ENCODE data around the gene ZNF292.
"Not testable (repeated sequence)": the region's sequence is repeated elsewhere in the genome, so short reads cannot be mapped to it uniquely, and the experiment has no call there.

The ZNF292 gene

GRCh38 chr6:87214831-87215230 lies 59.5 kb downstream of the ZNF292 start:
- no peak for DNase-seq (ENCODE audit: low spot score)

- DNase-seq (ENCODE audit: low spot score), result no peak
Measured at GRCh38 chr6:87220997-87221396, 65.6 kb downstream of the ZNF292 start.

- DNase-seq (ENCODE audit: low spot score), result no peak
Measured at GRCh38 chr6:87222676-87223075, 67.3 kb downstream of the ZNF292 start.

GRCh38 chr6:87224971-87225370 lies 69.6 kb downstream of the ZNF292 start:
- no peak for DNase-seq (ENCODE audit: low spot score)

GRCh38 chr6:87225511-87225910 lies 70.1 kb downstream of the ZNF292 start:
- no peak for DNase-seq (ENCODE audit: low spot score)

GRCh38 chr6:87225937-87226336 lies 70.6 kb downstream of the ZNF292 start:
- no peak for DNase-seq (ENCODE audit: low spot score)

- DNase-seq (ENCODE audit: low spot score), result no peak
Measured at GRCh38 chr6:87230801-87231200, 75.4 kb downstream of the ZNF292 start.

- DNase-seq (ENCODE audit: low spot score), result peak; percentile 33
Measured at GRCh38 chr6:87237804-87238203, 82.4 kb downstream of the ZNF292 start.

- DNase-seq (ENCODE audit: low spot score), result not testable (repeated sequence)
Measured at GRCh38 chr6:87239098-87239635, 83.8 kb downstream of the ZNF292 start.

- no peak for DNase-seq (ENCODE audit: low spot score)
Measured at GRCh38 chr6:87241304-87241703, 85.9 kb downstream of the ZNF292 start.

GRCh38 chr6:87242311-87242710 lies 86.9 kb downstream of the ZNF292 start:
- DNase-seq (ENCODE audit: low spot score), result no peak

- no peak for DNase-seq (ENCODE audit: low spot score)
Measured at GRCh38 chr6:87243812-87244211, 88.4 kb downstream of the ZNF292 start.

- DNase-seq (ENCODE audit: low spot score), result no peak
Measured at GRCh38 chr6:87244380-87244779, 89.0 kb downstream of the ZNF292 start.

GRCh38 chr6:87250019-87250418 lies 94.7 kb downstream of the ZNF292 start:
- no peak for DNase-seq (ENCODE audit: low spot score)

- no peak for DNase-seq (ENCODE audit: low spot score)
Measured at GRCh38 chr6:87251225-87251624, 95.9 kb downstream of the ZNF292 start.

GRCh38 chr6:87251725-87252124 lies 96.4 kb downstream of the ZNF292 start:
- DNase-seq (ENCODE audit: low spot score), result no peak

- DNase-seq (ENCODE audit: low spot score), result no peak
Measured at GRCh38 chr6:87257046-87257445, 101.7 kb downstream of the ZNF292 start.

GRCh38 chr6:87257565-87257964 lies 102.2 kb downstream of the ZNF292 start:
- no peak for DNase-seq (ENCODE audit: low spot score)

GRCh38 chr6:87257975-87258374 lies 102.6 kb downstream of the ZNF292 start:
- DNase-seq (ENCODE audit: low spot score), result no peak

- DNase-seq (ENCODE audit: low spot score), result no peak
Measured at GRCh38 chr6:87259791-87260190, 104.4 kb downstream of the ZNF292 start.

- DNase-seq (ENCODE audit: low spot score), result no peak
Measured at GRCh38 chr6:87261534-87261933, 106.2 kb downstream of the ZNF292 start.

- DNase-seq (ENCODE audit: low spot score), result no peak
Measured at GRCh38 chr6:87264481-87264880, 109.1 kb downstream of the ZNF292 start.

GRCh38 chr6:87274660-87275274 lies 119.4 kb downstream of the ZNF292 start:
- DNase-seq (ENCODE audit: low spot score), result no peak

- no peak for DNase-seq (ENCODE audit: low spot score)
Measured at GRCh38 chr6:87276624-87277023, 121.3 kb downstream of the ZNF292 start.
